Cerebellar nuclear complex (tissue), 1 donor: ENCODE measurements around the gene RNF5.
"Not testable (repeated sequence)": the region's sequence is repeated elsewhere in the genome, so short reads cannot be mapped to it uniquely, and the experiment has no call there.

Source experiments
- DNase-seq, 2 experiments: peaks; one replicate each; lab custom pipeline; 2025; lab: John Stamatoyannopoulos, UW

RNF5 gene

DNA sequence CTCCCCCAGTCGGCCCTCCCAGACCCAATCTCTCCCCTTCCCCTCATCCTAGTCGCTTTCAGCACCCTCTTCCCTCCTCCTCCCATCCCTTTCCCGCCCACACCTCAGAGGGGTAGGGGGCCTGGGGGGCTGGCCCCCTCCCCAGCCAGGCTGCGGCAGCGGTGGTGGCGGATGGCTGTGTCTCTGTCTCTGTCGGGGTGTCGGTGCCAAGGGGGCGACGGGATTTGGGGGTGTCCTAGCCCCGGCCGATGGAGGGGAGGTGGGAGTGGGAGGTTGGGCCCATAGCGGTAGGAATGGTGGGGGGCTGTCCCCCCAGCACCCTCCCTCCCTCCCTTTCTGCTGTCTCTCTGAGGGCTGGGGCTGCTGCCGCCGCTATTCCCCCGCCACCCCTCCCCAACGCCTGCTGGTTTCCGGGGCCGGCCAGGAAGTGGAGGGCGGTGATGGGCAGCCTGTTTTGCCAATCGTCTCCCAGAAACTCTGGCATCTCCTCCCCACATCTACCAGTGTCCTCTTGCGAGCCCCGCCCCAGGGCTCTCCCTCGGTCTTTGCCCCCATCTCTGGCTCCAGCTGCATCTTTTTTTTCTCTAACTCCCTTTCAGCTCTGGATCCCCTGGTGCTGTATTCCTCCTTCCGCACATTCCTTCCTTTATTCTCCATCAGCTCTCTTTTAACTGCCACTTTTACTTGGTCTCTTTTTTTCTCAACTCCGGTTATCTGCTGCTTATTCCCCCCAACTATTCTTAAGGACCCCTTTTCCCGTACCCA lies 2.3 kb upstream of the RNF5 start, which contains the start of gene AGPAT1:
TSS of gene AGPAT1 (minus strand) at position 374 of the 765 bp plus-strand sequence. CDS start 4,588 bp downstream, outside the sequence.
- DNase-seq = peak; percentile 88 to 92

DNA sequence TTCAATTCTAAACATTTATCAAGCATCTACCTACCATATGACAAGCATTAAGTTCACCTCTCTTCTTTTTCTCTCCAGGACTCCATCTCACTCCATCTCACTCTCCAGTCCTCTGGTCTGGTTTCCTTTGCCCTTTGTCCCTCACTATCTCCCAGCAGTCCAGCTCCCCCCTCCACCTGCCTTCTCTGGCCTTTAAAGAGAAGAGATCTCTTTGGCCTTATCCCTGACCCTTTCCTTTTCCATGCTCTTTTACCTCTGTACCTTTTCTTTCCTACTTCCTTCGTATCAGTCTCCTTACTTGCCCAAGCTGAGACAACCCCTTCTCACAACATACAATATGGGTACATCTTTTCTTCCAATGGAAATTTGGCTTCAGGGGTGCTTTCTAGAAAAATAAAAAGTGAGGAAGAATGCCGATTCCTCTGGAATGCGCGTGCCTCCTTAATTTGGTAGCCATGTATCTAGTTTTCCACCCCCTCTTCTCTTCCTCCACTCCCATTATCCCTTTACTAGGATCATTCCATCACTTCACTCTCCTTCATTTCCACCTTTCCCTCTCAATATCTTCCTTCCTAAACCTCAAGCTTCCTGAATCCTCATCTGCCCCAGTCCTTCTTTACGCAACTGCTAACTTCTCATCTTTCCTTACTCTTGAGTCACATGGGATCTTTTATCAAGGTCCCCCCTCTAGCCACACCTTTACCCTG lies 1.6 kb upstream of the RNF5 start:
- DNase-seq = no peak

DNA sequence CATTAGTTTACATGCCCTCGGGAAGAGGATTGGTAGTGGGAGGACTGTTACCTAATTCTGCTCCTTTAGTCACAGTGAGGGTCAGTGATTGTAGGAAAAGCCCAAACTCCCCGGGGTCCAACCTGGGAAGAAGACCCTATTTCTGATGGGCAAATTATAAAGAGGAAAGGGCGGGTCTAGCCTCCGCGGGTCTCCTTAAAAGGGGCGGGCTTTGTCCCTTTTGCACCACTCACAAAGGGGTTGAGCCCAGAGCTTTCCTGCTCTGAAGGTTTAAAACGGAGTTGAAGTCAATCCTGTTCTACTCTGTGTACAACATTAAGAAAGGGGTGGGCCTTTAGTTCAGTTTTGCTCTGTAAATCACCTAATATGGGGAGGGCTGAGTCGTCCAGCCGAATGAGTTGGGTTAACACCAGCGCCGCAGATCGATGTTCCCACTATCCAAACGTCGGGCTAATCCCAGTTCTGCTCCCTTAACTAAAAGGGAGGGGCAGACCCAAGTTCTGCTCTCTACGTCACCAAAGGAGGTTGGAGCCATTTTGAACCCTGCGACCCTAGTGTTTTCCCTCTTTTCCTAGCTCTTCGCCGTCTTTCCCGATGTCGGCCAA lies 920 bp upstream of the RNF5 start:
- DNase-seq = no peak

DNA sequence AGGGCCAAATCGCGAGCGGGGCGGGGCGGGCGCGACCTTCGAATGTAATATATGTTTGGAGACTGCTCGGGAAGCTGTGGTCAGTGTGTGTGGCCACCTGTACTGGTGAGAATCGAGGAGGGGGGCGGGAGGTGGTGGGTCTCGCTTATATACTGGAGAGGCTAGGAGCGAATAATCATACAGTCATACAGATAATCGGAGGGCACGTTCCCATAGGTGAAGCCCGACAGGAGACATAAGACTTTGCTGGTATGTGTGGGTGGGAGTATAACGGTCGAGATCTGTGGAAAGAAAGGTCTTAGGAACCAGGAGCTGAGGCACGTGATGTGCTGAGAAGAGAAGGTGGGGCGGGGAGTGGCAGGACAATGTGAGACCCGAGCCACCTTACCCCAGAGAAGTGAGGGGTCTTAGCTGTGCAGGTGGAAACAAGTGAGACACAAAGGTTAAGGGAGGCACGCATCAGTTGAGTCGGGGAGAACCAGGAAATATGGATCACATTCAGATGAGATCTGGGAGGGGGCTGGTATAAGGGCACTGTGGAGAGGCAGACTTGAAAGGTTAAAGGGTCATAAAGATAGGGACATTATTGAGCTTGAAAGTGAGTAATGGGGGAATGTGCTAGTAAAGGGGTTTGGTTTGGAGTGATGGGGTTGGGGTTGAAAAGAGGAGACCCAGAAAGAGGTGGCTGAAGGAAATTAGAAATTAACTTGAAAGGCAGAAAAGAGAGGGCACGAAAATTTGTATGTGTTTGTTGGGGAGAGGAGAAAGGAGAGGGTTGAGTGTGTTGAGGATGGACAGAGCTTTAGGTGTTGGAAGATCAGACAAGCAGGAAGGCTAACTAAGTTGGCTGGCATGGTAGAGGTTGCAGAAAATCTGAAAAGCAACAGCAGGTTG lies 589 bp downstream of the RNF5 start:
- no peak for DNase-seq

DNA sequence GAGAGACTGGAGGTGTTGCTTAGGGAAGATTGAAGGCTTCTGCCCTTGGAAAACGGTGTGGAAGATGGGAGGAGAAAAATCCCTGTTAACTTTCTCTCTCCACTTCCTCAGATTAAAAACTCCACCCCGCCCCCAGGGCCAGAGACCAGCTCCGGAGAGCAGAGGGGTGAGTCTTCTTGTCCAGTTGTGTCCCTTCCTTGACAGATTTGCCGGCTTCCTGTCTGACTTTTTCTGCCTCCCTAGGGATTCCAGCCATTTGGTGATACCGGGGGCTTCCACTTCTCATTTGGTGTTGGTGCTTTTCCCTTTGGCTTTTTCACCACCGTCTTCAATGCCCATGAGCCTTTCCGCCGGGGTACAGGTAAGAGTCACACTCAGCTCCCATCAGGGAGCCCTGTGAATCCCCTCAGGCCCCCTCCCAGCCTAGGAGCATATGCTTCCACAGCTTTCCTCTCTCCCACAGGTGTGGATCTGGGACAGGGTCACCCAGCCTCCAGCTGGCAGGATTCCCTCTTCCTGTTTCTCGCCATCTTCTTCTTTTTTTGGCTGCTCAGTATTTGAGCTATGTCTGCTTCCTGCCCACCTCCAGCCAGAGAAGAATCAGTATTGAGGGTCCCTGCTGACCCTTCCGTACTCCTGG lies 1.7 kb downstream of the RNF5 start:
- DNase-seq = no peak

DNA sequence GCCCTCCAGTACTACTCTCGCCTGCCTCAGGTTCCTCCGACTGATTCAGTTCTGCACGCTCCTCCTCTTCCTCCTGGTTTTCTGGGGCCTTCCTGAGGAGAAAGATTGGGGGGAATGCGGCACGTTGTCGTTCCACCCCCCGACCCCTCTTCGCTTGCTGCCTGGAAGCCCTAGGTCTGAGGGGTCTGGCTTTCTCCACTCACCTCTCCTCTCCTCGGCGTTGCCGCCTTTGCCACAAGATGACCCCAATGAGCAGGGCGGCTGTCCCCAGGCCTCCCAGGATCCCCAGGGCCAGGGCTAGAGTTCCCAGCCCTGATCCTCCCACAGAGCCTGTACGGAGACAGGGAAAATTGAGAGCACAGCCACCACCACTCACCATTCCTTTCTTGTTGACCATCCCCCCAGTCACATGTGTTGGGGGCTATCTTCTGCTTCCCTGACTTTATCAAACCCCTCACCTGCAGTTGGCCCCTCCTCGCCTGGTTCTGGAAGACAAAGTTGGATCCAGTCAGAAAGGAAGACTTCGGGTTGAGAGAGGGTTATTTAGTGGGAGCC lies 3.0 kb downstream of the RNF5 start:
- DNase-seq = no peak

DNA sequence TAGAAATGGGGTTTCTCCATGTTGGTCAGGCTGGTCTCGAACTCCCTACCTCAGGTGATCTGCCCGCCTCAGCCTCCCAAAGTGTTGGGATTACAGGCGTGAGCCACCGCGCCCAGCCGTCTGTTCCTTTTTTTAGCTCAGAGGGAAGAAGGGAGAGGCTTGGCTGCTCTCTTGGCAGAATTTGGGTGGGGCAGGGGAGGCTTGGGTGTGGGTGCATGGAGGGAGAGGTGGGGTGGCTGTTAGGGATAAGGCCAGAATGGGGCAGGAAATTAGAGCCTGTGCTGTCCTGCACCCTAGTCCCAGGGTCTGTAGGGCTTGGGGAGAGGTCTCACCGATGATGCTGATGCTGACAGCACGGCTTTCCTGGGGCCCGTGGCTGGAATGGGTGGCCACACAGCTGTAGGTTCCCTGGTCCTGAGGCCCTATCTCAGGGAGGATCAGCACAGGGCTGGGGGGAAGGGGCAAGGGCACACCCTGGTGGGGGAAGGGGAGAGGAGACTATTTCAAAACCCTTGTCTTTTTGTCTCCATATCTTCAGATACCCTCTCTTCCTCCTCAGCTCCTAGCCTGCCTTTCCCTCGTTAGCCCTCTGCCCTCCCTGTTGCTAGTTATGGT lies 3.8 kb downstream of the RNF5 start:
- DNase-seq = no peak

DNA sequence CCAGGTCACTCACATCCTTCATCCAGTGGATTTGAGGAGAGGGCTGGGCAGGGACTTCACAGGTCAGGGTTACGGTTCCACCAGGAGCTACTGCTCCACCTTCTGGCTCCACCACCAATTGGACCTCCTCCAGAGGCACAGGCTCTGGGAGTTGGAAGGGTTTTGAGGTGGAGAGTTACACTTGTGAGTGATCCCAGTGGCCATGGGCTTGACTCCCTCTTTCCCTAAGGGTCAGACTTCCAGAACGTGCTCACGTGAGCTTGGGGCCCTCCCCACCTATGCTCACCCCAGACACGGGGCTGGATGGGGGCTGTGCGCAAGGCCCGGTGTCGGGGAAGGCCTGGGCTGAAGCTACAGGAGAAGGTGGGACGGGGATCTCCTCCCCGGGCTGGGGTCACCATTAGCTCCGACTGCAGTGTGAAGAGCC lies 4.4 kb downstream of the RNF5 start:
- DNase-seq = no peak

DNA sequence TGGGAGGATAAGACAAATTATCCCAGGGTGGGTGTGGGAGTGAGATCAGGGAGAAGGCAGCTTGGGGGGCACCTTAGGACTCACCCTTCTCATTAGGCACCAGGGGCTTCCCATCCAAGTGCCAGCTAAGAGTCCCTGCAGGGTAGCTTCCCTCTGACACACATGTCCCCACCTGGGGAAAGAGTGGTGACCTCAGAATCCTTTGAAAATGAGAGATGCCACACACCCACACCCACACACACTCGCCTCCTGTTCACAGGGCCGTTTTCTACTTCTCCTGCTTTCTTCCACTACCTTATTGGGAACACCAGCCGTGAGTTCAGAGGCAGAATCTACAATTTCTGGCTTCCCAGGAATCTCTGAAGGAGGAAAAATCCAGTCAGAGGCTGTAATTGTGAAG lies 4.8 kb downstream of the RNF5 start:
- no peak for DNase-seq

DNA sequence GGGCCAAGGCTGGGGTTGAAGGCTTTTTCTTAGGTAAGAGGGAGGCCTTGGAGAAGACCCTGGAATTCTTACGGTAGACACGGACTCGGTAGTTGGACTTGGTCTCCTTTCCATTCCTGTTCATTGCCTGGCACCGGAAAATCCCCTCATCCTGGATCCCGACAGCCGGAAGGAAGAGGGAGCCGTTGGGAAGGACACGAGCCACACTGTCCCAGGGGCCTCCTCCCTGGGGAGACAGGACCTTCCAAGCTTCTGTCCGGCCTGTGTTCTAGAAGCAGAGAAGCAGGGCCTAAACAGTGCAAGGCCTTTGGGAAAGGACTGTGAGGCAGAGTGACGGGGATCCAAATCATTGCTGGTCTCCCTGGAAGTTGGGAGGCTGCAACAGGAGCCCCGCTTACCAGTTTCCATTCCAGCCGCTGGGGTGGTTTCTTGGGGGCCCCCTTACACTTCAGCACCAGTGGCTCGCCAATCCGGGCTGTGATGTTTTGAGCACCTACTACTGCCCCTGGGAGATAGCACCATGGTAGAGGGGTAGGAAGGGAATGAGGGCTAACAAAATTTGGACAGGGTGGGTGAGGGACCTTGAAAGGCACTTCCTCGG lies 5.4 kb downstream of the RNF5 start:
- no peak for DNase-seq

DNA sequence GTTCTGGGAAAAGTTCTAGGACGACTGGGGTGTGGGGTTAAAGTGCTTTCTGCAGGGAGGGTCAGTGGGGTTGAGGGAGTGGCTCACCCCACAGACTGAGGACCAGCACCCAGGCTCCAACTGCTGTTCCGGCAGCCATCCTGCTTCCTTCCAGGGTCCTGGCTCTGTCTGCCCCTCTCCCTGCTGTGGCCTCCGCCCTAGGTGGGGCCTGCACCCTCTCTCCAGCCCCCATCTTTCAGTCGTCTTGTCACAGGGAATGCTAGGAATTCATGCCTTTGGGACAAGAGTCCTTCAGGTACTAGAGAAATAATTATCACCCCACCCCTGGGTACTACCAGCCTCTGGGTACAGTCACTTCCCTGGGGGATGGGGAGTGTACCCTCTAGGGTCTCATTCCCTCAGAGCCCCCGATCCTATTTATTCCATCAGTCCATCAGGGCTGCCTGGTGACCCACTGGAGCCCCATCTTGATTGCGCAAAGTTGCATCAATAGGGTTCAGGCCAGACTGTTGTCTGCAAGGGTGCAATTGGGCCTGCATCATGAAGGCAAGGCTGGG lies 6.0 kb downstream of the RNF5 start, which contains the start of gene AGER:
TSS of gene AGER (minus strand) at position 170 of the 557 bp plus-strand sequence. CDS start at position 139, 31 bp downstream.
- DNase-seq = no peak

DNA sequence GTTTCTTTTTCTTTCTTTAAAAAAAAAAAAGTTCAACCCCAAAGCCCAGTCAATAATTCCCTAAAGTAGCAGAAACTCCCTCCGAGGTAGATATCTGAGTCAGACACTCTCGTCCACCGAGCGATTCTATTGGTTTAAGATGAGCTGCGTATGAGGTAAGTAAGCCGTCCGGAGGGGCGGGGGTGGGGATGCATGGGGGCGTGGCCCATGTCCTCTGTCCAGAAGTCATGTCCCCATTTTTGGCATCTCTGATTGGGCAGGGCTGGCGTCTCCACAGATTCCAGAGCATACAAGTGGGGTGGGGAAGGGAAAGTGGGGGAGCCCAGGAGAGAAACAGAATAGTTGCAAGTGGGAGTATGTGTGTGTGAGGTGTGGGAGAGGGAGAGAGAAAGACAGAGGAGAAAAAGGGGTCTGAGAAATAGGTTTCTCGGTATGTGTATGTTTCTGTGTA lies 7.5 kb downstream of the RNF5 start:
- not testable (repeated sequence) for DNase-seq

DNA sequence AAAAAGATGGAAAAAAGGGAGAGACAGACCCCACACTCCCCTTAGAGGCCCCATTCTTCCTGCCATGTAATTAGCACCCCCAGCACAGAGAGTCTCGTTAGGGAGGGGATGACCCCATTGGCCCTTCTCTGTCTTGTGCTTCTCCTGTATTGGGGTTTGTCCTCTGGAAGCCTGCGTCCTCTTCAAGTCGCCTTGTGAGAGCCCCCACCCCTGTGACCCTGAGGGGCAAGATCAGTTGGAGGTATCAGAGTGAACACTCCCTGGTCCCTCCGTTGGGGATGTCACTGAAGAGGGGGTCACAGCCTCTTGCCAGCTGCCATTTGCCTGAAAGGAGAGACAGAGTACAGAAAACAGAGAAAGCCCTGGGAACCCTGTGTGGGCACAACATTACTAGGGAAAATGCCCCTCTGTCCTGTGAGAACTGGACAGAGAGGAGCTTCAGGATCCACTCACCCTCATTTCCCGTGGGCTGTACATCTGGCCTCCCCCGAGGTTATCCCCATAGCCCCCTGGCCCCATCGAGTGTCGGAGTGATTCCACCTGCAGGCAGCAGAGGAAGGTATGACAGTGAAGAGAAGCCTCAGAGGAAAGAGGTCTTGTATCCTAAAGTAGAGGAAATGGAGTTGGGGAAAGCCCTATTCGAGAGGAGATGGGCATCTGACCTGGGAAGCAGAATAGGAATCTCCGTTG lies 8.1 kb downstream of the RNF5 start:
- DNase-seq = not testable (repeated sequence)

DNA sequence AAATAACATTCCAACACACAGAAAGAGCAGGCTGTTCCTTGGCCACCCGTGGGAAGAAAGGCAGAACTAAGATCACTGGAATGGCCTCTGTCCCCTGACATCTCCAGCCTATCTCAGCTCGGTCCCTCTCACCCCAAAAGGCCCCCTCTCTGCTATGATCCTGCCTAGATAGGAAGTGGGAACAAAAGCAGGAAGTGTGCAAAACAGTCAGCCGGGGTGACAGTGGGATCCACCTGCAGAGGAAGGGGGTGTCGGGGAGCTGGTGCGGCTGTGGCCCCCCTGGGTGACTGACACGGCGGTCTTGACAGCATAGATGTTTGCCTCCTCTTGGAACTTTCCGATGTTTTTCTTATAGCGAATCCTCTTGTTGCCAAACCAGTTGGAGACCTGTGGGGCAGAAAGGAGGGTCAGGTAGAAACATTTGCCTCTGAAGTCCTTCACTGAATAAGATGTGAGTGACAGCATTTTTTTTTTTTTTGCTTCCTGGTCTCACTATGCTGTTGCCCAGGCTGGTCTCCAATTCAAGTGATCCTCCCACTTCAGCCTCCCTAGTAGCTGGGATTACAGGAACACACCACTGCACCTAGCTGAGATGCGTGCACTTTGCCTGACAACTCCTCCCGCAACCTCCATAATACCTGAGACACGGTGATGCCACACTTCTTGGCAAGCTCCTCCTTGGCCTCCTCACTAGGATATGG lies 9.0 kb downstream of the RNF5 start:
- no peak for DNase-seq

DNA sequence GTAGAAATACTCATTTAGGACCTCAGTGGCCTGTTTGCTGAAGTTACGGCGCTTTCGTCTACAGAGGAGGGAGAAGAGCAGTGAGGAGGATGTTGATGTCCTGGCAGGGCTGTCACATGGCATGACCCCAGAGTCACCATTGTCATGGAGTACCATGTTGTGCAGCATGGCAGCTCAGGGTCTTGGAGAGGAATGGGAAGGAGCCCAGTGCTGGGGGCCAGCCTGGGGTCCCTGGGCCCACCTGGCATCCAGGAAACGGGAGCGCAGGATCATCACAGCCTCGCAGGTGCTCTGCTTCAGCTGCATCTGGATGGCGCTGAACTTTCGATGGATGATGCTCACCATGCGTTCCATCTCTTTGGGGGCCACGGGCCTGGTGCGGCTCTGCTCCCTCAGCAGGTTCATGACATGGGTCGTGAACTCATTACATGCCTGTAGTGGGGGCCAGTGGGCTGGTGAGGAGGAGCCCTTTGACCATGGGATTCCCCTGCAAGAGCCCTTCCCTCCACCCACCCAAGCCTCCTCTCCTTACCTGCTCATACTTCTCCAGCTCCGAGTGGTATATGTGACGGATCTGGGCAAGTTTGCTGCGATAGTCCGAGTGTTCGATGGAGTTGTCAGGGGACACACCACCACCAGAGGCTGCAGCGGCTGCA lies 9.6 kb downstream of the RNF5 start:
- DNase-seq = not testable (repeated sequence)

DNA sequence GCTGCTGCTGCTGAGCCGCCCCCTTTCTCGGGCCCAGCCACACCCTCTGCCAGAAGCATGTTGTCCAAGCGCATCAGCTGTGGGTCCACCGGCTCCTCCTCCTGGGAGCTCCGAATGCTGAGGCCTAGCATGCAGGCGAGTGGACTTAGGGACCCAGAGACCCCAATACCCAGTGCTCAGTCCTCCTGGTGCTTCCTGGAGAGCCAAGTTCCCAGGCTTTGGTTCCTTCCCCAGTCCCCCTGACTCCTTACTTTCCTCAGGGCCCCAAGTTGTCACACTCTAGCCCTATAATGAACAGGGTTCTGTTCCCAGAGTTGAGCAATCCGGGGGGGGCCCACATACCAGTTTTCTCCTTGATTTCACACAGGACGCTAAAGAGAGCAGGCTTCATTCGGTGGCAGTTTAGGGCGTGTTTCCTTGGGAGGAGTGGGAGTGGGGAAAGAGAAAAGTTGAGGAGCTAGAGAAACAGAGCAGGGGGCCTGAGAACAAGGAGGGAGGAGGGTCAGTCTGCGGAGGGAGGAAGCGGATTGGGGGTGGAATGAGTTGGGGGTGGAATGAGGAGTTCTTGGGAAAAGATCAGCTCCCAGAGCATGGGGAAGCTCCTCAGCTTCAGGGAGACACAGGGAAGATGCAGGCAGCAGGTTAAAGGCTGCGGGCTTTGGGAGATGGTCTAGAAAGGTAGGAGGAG lies 10.3 kb downstream of the RNF5 start:
- no peak for DNase-seq

DNA sequence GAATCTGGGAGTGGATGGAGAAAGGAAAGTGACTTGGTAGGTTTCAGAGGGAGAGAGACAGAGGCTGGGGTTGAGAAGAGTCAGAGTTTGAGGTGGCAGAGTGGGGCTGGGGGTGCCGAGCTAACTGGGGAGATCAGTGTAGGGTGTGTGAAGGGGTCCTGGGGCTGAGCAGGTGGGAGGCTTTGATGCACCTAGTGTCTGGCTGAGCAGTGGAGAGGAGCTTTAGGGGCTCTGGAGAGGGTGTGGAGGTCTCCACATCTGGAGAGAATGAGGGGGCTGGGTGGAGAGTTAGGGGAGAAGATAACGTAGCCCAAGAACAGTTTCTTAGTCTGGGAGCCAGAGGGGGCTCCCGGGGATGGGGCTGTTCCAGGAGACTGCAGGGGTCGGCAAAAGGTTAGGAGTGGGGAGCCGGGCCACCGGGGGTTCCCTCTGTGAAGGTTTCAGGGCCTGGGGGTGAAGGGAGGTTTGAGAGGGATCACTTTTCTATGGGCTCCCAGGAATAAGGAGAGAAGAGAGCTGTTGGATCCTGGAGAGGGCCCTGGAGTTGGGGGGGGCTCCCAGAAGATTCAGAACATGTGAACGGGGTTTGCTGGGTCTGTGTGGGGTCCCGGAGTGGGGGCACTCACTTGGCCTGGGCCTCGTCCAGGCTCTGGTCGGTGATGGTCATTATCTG lies 11.0 kb downstream of the RNF5 start:
- no peak for DNase-seq
